GM21390 (cell line): ENCODE data around the gene NLGN2.

ENCODE experiments used
- ATAC-seq: cut with Tn5 transposase; IDR thresholded peaks from one replicate; pipeline ENCODE4 v1.9.1; 2021; ENCODE audit not compliant: unreplicated experiment

The NLGN2 gene

DNA sequence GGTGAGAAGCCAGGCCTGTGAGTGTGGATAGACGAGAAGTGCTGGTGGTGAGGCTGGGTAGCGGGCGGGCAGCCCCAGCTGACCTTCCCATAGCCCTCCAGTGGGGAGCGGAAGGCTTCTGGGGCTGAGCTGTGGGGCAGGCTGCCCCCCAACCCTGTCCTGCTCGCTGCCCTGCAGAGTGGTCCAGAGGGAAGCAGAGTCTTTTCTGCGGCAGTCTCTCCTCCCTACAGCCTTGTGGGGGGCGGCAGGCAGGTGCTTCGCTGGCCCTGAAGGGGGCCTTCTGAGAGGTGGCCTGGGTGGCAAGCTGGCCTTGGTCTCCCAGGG is 3.7 kb downstream of the NLGN2 start:
- no peak for ATAC-seq

DNA sequence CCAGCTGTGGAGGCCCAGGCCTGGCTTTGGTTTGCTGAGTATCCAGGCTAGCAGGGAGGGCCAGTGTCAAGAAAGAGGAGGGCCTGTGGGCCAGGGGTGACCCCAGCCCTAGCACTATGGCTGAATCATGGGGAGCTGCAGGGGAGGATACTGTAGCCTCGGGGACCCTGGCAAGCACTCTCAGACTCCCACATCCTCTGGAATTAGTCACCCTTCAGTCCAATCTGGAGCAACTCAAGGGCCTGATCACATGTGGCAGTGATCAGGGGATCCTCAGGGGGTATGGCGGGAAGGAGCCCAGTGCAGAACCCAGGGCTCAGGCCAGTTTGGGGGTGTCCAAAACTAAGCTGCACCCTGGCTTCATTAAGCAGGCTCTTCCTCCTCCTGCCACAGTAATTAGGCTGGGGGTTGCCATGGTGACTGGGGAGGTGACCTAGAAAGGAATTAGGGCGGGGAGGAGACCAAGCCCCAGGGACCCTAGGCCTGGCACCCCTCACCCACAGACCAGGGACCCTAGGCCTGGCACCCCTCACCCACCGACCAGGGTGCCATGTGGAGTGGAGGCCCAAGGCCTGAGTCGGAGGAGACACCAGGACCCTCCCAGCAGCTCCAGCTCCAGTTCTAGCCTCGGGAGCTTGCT is 5.8 kb downstream of the NLGN2 start:
- ATAC-seq: no peak

DNA sequence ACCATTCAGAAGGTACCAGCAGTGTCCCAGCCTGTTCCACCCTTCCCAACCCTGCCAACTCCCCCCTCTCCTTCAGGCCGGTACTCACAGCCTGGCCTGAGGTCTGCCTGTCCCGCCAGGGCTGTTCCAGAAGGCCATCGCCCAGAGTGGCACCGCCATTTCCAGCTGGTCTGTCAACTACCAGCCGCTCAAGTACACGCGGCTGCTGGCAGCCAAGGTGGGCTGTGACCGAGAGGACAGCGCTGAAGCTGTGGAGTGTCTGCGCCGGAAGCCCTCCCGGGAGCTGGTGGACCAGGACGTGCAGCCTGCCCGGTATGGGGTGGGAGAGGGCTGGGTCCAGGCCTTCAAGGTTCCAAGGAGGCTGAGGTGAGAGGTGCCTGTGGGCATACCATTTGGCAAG is 7.2 kb downstream of the NLGN2 start:
- ATAC-seq: no peak

DNA sequence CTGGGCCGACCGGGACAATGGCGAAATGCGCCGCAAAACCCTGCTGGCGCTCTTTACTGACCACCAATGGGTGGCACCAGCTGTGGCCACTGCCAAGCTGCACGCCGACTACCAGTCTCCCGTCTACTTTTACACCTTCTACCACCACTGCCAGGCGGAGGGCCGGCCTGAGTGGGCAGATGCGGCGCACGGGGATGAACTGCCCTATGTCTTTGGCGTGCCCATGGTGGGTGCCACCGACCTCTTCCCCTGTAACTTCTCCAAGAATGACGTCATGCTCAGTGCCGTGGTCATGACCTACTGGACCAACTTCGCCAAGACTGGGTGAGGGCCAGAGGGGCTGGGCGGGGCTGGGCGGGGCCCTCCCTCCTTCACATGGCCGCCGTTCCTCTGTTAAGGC is 8.1 kb downstream of the NLGN2 start:
- ATAC-seq: no peak

DNA sequence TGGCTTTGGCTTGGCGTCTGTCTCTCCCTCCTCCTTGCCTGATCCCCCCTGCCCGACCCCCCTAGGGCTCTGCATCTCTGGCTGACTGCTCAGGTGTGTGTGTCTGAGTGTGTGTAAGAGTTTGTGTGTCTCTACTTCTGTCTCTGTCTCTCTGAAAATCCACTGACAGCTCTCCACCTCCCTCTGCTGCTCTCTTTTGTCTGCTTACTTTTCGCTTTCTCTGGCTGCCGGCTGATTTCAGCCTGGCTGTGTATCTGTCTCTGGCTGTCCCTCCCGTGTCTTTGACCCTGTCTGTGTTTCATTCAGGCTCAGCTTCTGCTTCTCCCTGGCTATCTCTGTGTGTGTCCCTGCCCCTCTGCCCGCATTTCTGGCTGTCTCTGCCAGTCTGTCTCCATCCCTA is 8.7 kb downstream of the NLGN2 start:
- ATAC-seq: no peak

DNA sequence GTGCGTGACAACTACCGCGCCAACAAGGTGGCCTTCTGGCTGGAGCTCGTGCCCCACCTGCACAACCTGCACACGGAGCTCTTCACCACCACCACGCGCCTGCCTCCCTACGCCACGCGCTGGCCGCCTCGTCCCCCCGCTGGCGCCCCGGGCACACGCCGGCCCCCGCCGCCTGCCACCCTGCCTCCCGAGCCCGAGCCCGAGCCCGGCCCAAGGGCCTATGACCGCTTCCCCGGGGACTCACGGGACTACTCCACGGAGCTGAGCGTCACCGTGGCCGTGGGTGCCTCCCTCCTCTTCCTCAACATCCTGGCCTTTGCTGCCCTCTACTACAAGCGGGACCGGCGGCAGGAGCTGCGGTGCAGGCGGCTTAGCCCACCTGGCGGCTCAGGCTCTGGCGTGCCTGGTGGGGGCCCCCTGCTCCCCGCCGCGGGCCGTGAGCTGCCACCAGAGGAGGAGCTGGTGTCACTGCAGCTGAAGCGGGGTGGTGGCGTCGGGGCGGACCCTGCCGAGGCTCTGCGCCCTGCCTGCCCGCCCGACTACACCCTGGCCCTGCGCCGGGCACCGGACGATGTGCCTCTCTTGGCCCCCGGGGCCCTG is 9.5 kb downstream of the NLGN2 start:
- no peak for ATAC-seq

DNA sequence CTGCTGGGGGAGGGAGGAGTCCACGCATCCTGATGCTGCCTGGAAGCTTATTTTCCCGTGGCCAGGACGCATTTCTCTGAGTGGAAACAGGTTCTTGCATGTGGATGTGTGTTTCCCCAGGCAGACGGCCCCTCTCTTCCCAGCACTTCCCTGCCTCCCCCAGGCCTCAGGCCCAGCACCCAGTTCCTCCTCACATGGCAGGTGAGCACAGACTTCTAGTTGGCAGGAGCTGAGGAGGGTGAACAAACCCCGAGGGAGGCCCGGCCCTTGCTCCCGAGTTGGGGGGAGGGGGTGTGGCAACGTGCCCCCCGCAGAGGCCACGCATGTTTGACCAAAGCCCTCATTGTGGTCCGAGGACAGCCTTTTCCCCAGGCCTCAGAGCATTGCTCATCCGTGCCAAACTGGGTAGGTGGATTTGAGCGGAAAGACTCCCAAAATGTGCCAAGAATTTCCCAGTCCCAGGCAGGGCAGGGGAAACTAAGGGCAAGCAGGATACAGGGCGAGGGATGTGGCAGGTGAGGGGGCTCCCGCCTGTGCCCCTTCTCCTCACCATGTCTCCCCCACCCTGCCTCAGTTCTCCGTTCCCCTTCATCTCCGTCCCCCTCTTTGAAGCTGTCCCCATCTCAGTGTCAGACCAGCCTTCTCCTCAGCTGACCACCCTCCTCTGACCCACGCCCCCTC is 11.0 kb downstream of the NLGN2 start:
- no peak for ATAC-seq

DNA sequence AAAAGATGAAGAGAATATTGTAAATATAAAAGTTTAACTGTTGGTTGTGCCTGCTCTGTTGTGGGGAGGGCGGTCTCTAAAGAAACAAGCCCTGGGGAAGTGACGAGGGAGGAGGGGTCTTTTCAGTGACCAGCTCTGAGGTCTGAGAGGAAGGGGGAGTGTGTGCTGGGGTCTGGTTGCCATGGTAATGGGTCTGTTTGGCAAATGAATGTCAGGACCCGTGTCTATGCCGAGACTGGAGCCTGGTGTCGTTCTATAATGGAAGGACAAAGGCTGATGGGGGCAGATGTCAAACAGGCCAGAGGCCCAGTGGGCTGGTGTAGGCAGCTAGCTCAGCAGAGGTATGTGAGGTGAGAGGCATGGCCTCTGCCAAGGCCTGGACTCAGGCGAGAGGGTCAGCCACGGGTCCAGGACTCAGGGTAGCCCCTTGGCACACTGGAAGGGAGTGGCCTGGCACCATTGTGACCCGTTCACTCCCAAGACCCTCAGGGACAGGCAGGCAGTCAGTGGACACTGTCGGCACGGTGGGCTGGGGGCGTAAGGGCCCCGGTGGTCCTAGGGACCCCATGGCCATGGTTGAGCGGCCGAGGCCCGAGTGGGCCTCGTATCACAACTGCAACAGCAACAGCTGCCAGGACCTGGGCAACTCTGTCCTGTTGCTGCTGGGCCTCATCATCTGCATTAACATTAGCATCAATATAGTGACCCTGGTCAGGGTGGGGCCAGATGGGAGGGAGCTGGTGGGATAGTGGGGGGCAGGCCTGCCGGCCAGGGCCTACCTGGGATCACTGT is 12.4 kb downstream of the NLGN2 start, which contains the start of gene SPEM1:
SPEM1 (plus strand) TSS at position 506 of the 792 bp plus-strand sequence; CDS start at position 567, 61 bp downstream.
- ATAC-seq: no peak

DNA sequence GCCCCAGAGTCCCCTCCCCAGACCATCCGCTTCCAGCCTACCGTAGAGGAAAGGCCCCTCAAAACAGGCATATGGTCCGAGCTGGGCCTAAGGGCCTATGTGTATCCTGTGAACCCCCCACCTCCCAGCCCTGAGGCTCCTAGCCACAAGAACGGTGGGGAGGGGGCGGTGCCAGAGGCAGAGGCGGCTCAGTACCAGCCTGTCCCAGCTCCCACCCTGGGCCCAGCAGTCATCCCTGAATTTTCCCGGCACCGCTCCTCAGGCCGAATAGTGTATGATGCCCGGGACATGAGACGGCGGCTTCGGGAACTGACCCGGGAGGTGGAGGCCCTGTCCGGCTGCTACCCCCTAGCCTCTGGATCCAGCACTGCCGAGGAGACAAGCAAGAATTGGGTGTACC is 13.5 kb downstream of the NLGN2 start:
- no peak for ATAC-seq

DNA sequence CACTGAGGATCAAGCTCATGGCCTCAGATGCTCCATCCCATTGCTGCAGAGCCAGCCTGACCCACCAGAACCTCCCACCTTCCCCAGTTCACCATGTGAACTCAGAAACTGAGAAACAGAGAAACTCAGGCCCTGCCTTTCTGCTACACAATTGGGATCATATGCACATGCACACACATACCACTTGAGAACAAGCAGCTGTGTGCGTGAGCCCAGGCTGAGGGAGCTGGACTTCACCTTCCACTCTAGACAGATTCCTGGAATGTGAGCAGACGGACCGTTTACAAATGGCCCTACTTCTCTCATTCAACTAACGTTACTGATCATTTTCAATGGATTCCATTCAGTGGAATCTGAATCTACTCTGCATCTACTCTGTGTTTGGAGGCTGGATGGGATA is 16.0 kb downstream of the NLGN2 start:
- ATAC-seq: no peak

DNA sequence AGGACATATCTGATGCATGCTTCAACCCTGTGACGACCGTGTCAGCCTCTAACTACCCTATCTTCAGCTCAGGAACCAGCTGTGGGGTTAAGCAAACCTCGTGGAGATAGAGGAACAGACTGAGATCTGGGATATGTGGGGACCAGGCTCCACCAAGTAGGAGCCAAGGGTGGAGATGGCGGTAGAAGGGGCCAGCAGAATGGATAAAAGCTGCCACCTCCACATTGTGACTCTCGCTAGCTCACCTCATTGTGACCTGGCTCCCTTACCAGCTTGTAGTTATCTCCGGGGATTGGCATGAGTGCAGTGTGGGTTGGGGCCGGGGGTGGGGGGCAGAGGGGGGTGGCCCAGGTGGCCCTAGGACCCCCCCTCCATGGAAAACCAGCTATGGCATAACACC is 17.7 kb downstream of the NLGN2 start, which contains the start of gene SPEM2:
SPEM2 (plus strand) TSS at position 301 of the 400 bp plus-strand sequence; CDS start at position 374, 73 bp downstream.
- ATAC-seq: no peak

DNA sequence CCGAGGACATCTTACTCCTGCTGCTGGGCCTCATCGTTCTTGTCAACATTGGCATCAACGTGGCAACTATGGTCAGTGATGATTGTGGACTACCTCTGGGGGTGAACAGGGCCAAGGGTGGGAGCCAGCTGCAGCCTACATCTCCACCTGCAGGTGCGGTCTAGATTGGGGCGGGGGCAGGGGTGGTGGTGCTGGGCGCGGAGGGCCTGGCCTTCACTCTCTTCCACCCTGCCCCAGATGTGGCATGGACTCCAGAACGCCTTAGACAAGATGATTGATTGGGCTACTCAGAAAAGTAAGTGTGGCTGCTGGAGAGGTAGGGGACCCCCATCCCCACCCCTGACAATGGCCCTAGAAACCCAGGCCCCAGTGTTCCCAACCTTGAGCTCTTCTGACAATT is 18.1 kb downstream of the NLGN2 start:
- no peak for ATAC-seq

DNA sequence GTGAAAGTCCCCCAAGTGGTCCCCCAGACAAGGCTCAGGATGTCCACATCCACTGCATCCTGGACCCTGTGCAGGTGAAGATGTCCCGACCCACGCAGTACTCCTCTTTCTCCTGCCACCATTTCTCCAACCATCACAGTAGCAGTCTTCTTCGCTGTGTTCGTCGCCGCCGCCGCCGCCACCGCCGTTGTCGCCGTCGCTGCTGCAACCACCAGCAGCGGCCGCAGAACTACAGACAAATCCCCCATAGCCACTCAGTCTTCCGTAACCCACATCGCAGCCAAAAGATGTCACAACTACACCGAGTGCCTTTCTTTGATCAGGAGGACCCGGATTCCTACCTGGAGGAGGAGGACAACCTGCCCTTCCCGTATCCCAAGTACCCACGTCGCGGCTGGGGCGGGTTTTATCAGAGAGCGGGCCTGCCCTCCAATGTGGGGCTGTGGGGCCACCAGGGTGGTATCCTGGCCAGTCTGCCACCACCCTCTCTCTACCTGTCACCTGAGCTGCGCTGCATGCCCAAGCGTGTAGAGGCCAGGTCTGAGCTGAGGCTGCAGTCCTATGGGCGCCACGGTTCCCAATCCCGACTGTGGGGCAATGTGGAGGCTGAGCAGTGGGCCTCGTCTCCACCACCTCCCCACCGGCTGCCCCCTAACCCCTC is 18.7 kb downstream of the NLGN2 start:
- no peak for ATAC-seq

DNA sequence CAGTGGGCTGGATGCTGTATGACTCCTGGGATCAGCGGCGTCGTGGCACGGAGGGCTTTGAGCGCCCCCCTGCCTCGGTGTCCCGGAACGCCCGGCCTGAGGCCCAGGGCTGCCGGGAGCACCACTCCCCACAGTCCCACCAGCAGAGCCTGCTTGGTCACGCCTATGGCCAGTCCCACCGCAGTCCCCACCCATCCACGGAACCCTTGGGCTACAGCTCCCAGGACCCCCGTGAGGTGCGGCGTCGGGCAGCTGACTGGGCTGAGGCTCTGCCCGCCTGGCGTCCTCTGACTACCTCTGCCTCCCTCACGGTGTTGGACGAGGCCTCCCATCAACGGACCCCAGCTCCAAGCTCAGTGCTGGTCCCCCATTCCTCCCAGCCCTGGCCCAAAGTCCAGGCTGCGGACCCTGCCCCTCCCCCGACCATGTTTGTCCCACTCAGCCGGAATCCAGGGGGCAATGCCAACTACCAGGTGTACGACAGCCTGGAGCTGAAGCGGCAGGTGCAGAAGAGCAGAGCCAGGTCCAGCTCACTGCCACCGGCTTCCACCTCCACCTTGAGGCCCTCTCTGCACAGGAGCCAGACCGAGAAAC is 19.3 kb downstream of the NLGN2 start:
- ATAC-seq: no peak

DNA sequence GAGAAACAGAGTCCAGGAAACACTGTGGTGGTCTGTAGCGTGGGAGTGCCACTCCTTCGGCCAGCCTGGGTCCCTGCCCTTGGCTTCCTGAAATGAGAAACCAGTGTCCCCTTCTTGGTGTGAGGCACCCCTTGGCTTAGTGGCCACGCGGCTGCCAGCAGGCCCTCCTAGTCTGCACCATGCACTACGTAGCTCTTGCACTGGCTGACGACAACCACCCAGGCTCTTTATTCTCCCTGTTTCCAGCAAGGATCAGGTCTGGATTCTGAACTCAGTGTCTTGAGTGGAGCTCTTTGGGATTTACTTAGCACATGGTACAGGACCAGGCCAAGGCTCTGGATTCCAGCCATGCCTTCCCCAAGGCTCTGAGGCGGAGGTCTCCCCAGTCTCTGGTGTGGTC is 19.9 kb downstream of the NLGN2 start:
- ATAC-seq: no peak

DNA sequence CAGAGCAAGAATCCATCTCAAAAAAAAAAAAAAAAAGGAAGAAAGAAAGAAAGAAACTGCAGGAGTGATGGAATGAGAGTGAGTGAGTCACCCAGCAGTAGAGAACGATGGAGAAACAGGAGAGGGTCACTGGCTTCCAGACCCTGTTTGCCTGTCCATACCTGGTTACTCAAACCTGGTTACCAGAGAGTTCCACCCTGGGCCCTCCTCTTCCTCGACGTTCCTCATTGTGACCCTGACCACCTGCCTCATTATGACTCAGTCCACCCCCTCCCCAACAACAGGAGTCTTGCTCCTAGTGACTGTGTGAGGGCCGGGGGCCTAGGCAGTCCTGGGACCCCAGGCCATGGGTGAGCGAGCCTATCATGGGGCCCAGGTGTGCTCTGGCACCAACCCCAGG is 20.9 kb downstream of the NLGN2 start, which contains the start of gene SPEM3:
SPEM3 (plus strand) TSS at position 301 of the 400 bp plus-strand sequence; CDS start at position 347, 46 bp downstream.
- no peak for ATAC-seq

DNA sequence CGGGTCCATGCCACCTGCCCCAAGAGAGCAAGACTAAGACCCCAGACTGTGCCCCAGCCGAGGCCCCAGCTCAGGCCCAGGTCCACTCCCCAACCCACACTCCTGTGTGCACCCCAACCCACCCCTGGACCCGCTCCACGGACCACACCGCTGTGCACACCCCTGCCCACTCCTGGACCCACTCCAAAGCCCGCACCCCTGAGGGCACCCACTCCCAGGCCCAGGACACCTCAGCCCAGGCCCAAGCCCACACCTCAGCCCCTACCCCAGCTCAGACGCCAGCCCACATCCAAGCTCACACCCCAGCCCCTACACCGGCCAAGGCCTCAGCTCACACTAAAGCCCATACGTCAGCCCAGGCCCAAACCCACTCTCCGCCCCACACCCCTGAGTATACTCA is 22.1 kb downstream of the NLGN2 start:
- ATAC-seq: no peak

DNA sequence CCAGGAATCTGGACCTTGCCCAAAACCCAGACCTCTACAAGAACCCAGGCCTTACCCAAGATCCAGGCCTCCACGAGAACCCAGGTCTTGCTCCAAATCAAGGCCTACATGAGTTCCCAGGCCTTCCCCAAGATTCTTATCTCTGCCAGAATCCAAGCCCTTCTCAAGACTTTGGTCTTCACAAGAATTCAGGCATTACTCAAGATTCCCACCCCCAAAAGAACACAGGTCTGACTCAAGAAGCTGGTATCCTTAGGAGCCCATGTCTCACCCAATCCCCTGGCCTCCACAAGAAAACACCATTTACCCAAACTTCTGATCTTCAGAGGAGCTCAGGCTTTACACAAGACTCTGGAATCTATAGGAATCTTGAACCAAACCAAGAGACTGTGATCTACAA is 23.6 kb downstream of the NLGN2 start:
- ATAC-seq: no peak

DNA sequence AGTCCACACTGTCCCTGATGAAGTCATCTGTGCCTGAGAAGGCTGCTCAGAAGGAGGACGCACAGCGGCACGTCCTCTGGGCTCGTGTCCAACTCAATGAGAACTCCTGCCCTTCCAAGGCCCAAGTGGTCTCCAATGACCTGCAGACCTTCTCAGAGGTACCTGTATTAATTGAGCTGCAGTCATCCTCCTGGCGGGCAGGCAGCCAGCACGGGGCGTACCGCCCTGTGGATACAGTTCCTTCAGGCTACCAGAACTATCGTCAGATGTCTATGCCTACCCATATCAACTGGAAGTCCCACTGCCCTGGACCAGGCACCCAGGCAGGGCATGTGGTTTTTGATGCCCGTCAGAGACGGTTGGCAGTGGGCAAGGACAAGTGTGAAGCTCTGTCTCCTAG is 24.7 kb downstream of the NLGN2 start:
- ATAC-seq: no peak

DNA sequence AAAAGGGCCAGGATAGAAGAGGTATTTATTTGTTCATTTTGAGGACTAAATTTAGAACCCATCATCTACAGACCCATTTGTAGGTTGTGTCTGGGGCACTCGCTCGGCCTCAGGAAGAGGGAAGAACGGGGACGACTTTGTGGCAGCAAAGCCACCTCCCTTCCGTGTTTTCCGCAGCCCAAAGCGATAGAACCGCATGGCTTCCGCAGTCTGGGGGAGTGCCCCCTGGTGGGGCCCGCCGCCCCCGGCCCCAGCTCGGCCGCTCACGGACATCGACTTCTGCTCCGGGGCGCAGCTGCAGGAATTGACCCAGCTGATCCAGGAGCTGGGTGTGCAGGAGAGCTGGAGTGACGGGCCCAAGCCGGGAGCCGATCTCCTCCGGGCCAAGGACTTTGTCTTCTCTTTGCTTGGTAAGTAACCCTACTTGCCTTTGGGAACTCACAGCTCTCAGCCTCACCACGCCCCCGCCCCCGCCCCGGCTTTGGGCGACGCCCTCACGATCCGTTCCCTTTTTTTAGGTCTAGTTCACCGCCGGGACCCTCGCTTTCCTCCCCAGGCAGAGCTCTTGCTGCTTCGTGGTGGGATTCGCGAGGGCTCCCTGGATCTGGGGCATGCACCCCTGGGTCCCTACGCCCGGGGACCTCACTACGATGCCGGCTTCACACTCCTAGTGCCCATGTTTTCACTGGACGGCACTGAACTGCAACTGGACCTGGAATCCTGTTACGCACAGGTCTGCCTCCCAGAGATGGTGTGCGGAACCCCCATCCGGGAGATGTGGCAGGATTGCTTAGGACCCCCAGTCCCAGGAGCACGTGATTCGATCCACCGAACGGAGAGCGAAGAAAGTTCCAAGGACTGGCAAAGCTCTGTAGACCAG is 28.3 kb downstream of the NLGN2 start:
- peak; percentile 20 for ATAC-seq
